NCI-H1105 (cell line): ENCODE measurements around the gene FAM210A.

ENCODE experiments used
- DNase-seq: peaks from one replicate; lab custom pipeline; 2025; lab: John Stamatoyannopoulos, UW

Gene FAM210A

GRCh38 chr18:13645093-13645492, 81.3 kb downstream of the FAM210A start:
- no peak for DNase-seq

DNA sequence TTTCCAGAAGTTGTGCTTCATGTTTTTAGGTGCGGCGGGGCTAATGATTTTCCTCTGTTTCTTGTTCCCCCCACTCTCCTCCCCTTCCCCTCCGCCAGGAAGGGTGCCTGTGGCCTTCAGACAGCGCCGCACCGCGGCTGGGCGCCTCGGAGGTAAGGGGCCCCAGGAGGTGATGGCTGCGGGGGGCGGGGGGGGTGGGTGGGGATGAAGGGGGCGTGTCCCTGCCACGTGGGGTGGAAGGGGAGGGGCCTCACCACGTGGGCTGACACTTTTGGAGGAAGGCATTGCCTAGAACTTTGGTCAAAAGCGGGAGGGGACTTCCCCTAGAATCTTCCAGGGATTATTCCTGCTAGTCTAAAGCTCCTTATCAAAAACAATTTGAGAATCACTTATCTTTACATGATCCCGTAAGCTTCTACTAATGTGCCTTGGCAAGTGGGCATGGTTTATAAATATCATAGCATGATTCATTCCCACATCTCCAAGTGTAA, 83.1 kb downstream of the FAM210A start:
- no peak for DNase-seq

GRCh38 chr18:13642440-13642827, 83.9 kb downstream of the FAM210A start:
- DNase-seq, result no peak

DNA sequence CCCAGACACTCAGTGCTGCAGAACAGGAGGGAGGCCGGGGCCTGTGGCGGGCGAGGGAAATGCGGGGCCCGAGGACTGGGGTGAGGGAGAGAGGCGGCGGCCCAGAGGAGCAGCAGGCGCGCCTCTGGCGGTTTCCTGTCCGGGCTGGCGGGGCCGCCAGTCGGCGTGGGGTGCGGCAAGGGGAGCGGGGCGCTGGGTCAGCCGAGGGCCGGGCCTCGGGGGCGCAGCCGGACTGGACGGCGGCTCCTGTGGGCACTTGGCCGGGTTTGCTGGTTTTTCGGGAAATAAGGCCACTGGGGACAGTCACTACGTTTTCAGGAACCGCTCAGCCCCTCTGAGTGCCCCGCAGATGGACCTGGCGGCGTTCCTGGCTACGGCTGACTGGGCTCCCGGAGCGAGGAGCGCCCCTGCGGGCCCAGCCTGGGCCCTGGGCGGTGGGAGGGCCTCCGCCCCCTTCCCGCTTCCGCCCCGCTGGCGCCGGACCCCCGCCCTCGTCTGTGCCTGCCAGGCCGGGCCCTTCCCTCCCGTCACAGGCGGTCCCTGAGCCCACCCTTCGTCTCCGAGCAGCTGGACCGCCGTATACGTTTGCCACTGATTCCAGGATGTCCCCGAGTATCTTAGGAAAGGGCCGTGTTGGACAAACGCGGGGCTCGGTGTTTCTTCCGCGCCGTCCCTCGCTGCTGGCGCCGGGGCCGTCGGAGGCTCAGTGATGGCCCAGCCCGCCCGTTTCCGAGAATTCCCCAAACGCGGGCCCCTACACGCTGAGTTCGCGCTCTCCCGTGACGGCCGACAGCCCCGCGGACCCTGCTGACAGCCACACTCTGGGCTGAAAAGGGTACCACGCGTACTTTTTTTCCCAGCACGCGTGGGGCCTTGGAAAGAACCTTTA, 84.6 kb downstream of the FAM210A start:
- DNase-seq, result no peak

GRCh38 chr18:13640266-13640860, 86.0 kb downstream of the FAM210A start:
- no peak for DNase-seq

DNA sequence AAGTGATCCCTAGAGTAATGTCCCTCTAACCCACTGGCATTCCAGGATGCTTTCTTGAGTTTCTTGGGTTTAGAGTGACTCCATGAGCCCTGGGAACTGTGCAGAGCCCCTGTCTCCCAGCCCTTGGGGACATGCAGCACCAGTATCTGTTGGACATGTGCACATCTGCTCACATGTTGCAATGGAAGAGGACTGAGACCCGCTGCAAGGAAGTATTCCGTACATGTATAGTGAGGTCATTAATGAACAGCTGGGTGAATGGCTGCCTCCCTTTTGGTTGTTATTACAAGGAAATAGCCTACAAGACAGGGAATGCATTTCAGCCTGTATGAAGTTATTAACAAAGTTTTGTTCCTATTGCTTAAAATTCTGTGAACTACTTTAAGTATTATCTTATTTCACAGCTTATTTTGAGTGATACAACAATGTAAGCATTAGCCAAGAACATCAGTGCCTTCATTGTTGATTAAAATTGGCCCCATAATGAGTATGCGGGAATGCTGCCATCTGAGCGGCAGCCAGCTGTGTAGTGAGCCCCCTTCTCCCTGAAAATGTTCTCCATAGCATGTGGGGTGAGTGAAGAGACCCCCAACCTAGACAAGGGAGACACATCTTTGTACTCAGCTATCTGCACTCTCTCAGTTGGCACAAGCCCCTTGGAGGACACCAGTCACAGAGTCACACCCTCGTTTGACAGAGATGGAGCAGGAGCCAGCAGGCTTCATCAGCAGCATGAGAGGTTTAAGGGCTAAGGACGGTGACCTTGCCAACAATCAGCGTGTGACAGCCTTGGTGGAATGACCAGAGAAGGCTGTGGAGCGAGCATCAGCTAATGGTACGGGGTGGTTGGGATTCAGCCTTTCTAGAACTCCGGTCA, 87.4 kb downstream of the FAM210A start:
- DNase-seq, result no peak

DNA sequence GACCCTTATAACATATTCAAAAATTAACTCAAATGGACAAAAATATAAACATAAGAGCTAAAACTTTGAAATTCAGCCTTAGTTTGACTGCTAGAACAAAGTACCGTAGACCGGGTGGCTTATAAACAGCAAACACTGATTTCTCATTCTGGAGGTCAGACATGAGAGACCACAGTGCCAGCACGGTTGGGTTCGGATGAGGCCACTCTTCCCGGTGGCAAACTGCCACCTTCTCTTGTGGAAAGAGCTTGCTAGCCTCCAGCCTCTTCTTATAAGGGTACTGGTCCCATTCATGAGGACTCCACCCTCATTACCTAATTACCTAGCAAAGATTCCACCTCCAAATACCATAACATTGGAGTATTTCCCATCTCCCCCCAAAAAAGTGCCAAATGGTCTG, 91.3 kb downstream of the FAM210A start:
- DNase-seq, result no peak

DNA sequence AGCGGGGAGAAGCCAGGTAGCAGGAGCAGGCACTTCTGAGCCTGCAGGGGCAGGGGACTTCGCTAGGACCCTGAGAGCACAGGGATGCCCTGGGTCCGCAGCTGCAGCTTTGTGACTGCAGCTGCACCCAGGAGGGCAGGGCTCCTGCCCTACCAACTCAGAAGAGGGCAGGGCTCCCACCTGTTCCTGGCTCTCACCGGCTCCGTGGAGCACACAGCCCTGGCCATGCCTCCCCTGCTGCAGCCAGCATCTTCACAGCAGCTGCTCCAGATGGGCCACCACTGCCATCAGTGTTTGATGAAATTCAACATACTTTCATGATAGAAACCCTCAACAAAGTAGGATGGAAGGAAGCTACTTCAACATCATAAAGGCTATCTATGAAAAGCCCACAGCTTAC, 92.7 kb downstream of the FAM210A start:
- no peak for DNase-seq

DNA sequence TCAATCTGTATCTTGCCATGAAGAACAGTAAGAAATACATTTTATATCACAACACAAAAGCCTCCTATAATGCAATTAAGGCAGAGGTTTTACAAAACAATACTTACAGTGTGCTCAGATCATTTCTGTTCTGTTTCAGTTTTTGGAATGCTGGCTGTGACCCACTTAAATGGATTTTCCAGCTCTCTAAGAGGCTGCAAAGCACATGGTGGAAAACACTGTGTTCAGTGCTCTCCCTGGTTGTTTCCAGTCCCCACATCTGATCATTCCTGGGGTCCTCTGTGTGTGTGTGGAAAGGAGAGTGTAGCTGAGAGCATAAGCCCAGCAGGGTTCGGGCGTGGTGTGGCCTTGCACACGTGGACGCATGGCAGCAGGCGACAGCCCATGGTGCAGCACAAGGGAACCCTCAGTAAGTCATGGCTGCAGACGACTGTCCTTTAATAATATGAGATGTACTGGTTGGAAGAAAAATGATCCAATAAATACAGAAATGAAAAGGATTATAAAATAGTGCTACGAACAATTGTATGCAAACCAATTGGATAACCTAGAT, 95.6 kb downstream of the FAM210A start:
- no peak for DNase-seq

DNA sequence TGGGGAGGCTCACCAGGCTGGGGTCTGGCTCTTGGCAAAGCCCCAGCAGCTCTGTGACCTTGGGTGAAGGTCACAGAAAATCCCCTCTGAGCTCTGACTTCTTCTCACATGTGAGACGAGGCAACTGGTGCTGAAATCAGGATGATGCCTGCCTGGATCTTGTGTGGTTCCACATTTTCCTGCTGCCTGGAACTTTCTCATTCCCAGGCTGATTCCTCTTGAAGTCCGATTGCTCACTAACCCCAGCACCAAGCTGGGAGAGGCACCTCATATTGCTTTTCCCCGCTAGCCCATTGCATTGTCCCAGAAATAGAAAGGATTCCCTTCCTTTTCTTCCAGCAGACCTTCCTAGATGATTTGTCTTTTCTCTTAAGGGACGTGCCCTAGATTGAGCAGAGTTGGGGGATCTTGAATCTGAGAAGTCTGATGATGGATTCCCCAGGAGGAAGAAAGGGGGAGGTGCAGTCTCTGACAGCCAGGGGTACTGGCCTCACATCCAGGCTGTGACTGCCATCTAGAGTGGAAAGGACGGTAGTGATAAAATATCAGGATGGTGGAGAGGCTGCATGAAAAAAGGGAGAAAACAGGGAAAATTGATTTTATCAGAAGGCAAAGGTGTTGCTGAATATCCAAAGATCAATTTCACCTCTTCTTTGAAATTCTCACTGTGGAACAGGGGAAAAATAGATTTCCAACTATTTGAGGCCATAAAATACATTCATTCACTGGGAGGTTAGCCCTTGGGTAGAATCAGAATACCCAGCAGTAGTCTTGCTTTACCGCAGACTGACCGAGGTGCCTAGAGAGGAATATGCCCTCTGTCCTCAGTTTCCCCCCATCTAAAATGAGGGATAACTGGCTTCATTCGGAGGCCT, 96.3 kb downstream of the FAM210A start:
- DNase-seq, result peak; percentile 46

DNA sequence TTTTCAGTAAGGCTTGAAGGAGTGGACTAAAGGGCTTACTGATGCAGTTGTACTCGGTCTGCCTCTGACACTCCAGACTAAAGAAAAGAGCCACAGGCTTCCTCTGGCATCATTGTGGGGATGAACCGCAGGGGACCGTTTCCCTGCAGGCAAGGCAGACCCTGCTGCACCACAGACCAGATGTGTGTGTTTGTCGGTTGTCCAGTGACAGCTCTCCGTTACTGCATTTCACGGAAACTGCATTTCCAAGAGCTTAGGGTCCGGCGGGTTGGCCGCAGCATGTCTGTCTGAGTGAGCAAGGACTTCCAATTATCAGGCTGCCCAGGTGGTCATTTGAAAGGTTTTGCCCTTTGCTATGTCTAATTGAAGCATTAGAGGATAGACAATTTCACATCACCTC, 98.1 kb downstream of the FAM210A start:
- DNase-seq, result no peak

DNA sequence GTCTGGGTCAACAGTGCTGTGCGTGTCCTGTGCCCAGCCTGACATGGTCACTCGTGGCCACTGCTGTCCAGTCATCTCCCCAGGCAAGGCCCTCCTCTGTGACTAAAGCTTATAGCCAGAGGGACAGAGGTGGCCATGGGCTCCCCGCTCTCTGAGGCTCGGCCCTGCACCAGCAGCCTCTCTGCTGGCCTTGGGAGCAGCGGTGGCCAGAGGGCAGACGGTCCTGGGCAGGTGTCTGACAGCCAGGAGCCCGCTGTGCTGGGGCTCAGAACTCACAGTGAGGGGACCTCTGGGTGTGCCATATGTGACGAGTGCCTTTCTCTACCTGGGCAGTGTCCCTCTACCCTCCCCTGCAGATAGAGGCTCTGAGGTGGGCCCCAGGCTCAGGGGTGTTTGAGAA, 98.7 kb downstream of the FAM210A start:
- no peak for DNase-seq

- no peak for DNase-seq
Measured at GRCh38 chr18:13626544-13626908, 99.8 kb downstream of the FAM210A start.

GRCh38 chr18:13625843-13626543, 100.4 kb downstream of the FAM210A start:
- no peak for DNase-seq

- DNase-seq, result no peak
Measured at GRCh38 chr18:13625355-13625754, 101.0 kb downstream of the FAM210A start.

GRCh38 chr18:13624563-13625237, 101.7 kb downstream of the FAM210A start:
- DNase-seq, result no peak

DNA sequence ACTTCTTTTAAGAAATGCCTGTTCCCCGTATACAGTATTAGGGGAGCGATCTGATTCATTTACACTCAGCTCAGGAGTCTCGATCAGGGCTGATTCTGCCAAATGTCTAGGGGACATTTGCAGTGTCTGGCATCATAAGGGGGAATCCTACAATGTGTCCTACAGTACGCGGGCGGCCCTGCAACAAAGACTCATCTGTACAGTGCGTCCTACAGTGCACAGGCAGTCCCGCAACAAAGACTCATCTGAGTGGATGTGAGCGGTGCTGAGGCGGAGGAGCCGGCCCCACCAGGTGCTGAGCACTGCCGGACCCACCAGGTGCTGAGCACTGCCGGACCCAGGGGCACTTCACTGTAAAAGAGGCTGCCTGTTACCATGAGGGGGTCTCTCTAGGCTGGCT, 102.5 kb downstream of the FAM210A start:
- DNase-seq, result no peak

- DNase-seq, result no peak
Measured at GRCh38 chr18:13623348-13623747, 103.0 kb downstream of the FAM210A start.

- no peak for DNase-seq
Measured at GRCh38 chr18:13622751-13623150, 103.6 kb downstream of the FAM210A start.
